Left ventricle myocardium inferior (tissue), 1 donor: Measurements from ENCODE around the gene AKAP8. TPM values are rescaled to one million over a fixed set of nuclear protein-coding genes. Genes with fewer than 3 reads are reported as not detected.
"Not testable (repeated sequence)": the region's sequence is repeated elsewhere in the genome, so short reads cannot be mapped to it uniquely, and the experiment has no call there.

Experiments
- DNase-seq: peaks from one replicate; pipeline ENCODE4 v3.0.0-alpha.2; 2020
- H3K27ac ChIP-seq: fragments of 200-600 bp; replicated peaks from 2 replicates; pipeline ENCODE4 v1.8.0; 2021
- H3K27me3 ChIP-seq: fragments of 200-600 bp; 2 replicates; pipeline ENCODE4 v1.8.0; 2021; ENCODE audit warnings: low read depth
- H3K36me3 ChIP-seq: fragments of 200-600 bp; 2 replicates; pipeline ENCODE4 v1.8.0; 2021
- H3K4me1 ChIP-seq: fragments of 200-600 bp; 2 replicates; pipeline ENCODE4 v1.8.0; 2021
- H3K4me3 ChIP-seq: fragments of 200-600 bp; 2 replicates; pipeline ENCODE4 v1.8.0; 2021; ENCODE audit warnings: mild to moderate bottlenecking, moderate library complexity
- H3K9me3 ChIP-seq: fragments of 200-600 bp; replicated peaks from 2 replicates; pipeline ENCODE4 v1.8.0; 2021
- intact Hi-C: fragments of 100-400 bp; cut with micrococcal nuclease; formaldehyde crosslinking; loops from one replicate; pipeline ENCODE4 v1.11.0; 2022
- total RNA-seq: library from RNA; stranded (reverse); fragmentation: NEBNext Ultra II Directional; extraction: Animal tissue kit (Norgen Biotek cat#: 25700); gene quantifications from one replicate; pipeline ENCODE4 v1.2.1, GENCODE V29; 2021
- TF ChIP-seq, protein P1 (sequence below): fragments of 200-600 bp; IDR thresholded peaks from 2 replicates; pipeline ENCODE4 v1.8.0; 2021; ENCODE audit warnings: antibody characterized with exemption, mild to moderate bottlenecking, borderline replicate concordance
- donor health status: DM: no; HTN: yes; CAD: no; lungs with severe emphysema.

Gene AKAP8
- total RNA-seq, 1 donor from 2014 or later = 21.8 TPM

DNA sequence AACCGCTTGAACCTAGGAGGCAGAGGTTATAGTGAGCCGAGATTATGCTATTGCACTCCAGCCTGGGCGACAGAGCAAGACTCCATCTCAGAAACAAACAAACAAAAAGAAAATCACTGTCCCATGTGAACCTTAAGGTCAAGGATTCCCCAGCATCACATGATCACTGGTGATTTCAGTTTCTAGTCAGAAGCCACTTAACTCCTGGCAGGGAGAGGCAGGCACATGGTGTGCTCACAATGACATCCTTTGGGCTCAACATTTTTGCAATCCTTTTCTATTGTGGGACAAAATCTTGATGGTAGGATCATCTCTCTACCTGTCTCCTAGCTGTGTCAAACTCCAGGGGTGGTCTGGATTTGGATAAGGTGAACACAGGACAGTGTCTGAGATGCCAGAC lies 12.1 kb downstream of the AKAP8 start:
- intact Hi-C loops = no loop called here
- Histone ChIP-seq H3K36me3 (peaks cover 82% of the 10 kb centered on the region), H3K4me3 (no peak overlapping the region), H3K27me3 (no peaks in the 10 kb centered on the region), H3K27ac (peak overlapping the region; percentile 85), H3K4me1 (peaks cover 57% of the 10 kb centered on the region), H3K9me3 (no peaks in the 10 kb centered on the region)
- no peak for DNase-seq
- TF ChIP-seq, protein P1, sequence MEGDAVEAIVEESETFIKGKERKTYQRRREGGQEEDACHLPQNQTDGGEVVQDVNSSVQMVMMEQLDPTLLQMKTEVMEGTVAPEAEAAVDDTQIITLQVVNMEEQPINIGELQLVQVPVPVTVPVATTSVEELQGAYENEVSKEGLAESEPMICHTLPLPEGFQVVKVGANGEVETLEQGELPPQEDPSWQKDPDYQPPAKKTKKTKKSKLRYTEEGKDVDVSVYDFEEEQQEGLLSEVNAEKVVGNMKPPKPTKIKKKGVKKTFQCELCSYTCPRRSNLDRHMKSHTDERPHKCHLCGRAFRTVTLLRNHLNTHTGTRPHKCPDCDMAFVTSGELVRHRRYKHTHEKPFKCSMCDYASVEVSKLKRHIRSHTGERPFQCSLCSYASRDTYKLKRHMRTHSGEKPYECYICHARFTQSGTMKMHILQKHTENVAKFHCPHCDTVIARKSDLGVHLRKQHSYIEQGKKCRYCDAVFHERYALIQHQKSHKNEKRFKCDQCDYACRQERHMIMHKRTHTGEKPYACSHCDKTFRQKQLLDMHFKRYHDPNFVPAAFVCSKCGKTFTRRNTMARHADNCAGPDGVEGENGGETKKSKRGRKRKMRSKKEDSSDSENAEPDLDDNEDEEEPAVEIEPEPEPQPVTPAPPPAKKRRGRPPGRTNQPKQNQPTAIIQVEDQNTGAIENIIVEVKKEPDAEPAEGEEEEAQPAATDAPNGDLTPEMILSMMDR = no peak

DNA sequence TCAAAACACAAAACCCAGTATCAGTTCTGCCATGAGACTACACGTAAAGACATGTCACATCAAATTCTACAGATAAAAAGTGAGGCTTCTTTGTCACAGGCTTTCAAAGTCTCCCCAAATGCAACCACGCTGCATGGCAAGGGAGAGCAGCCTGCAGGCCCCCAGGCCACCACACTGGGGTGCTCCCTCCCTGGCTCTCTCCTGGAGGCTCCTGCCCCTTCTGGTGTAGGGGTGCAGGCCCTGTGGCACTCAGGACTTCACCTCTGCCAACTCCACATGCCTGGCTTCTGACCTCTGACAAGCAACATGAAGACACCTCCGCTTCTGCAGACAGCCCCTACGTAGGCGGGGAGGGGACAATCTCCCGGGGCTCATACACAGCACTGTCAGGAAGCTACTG lies 14.3 kb downstream of the AKAP8 start:
- Histone ChIP-seq H3K4me1 (peaks cover 39% of the 10 kb centered on the region), H3K27me3 (no peaks in the 10 kb centered on the region), H3K36me3 (peaks cover 80% of the 10 kb centered on the region), H3K4me3 (no peak overlapping the region), H3K27ac (no peak overlapping the region), H3K9me3 (no peaks in the 10 kb centered on the region)
- no peak for DNase-seq
- TF ChIP-seq, protein P1 = no peak
- intact Hi-C loops = no loop called here

DNA sequence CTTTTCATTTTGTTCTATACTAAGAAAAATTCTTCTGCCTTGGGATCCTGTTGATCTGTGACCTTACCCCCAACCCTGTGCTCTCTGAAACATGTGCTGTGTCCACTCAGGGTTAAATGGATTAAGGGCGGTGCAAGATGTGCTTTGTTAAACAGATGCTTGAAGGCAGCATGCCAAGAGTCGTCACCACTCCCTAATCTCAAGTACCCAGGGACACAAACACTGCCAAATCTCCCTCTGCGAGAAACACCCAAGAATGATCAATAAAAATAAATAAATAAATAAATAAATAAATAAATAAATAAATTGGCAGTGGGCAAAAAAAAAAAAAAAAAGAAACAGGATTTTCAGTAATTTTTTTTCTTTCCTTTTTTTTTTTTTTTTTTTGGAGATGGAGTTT lies 15.8 kb downstream of the AKAP8 start:
- intact Hi-C loops, H3K9me3 ChIP-seq, H3K4me3 ChIP-seq, DNase-seq, H3K27ac ChIP-seq, H3K27me3 ChIP-seq: not testable (repeated sequence)
- peaks cover 80% of the 10 kb centered on the region for H3K36me3 ChIP-seq
- H3K4me1 ChIP-seq = peaks cover 31% of the 10 kb centered on the region

DNA sequence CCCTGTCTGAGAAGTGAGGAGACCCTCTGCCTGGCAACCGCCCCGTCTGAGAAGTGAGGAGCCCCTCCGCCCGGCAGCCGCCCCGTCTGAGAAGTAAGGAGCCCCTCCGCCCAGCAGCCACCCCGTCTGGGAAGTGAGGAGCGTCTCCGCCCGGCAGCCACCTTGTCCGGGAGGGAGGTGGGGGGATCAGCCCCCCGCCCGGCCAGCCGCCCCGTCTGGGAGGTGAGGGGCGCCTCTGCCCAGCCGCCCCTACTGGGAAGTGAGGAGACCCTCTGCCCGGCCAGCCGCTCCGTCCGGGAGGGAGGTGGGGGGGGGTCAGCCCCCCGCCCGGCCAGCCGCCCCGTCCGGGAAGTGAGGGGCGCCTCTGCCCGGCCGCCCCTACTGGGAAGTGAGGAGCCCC lies 16.5 kb downstream of the AKAP8 start:
- H3K27me3 ChIP-seq, H3K4me3 ChIP-seq, H3K27ac ChIP-seq, intact Hi-C loops, H3K9me3 ChIP-seq, DNase-seq: not testable (repeated sequence)
- H3K4me1 ChIP-seq = peaks cover 24% of the 10 kb centered on the region
- peaks cover 80% of the 10 kb centered on the region for H3K36me3 ChIP-seq

DNA sequence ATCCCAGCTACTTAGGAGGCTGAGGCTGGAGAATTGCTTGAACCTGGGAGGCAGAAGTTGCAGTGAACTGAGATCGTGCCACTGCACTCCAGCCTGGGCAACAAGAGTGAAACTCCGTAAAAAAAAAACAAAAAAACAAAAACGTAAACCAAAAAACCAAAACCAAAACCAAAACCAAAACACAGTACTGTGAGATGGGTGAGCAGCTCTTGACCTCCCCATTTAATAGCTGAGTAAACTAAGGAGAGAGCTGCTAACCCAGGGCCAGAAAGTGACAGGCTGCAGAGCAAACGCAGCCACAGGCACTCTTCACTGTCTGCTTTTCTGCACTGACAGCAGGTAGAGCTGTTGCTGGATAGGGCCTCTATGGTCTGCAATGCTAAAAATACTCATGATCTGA lies 19.6 kb downstream of the AKAP8 start:
- DNase-seq, H3K27me3 ChIP-seq, H3K4me1 ChIP-seq, intact Hi-C loops, H3K4me3 ChIP-seq, H3K9me3 ChIP-seq, H3K27ac ChIP-seq: not testable (repeated sequence)
- H3K36me3 ChIP-seq = peaks cover 80% of the 10 kb centered on the region

DNA sequence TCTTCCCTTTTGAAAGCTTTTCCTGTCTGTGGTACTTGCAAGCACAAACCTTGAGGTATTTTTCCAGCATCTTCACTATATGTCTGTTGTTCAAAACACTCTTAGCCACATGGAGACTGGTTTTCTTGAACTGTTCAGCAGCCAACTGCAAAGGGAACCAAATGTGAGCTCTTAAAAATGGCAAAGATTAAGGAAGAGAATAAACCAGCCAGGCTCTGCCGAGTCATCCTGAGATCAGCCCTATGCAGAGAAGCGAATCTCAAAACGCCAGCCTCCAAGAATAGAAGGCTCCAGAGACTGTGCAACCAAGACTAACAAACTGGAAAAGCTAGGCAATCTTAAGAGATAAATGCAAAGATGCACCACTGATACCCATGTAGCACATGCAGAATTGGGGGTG lies 20.7 kb downstream of the AKAP8 start:
- intact Hi-C loops = no loop called here
- Histone ChIP-seq H3K27me3 (no peaks in the 10 kb centered on the region), H3K36me3 (peaks cover 82% of the 10 kb centered on the region), H3K27ac (no peak overlapping the region), H3K9me3 (no peaks in the 10 kb centered on the region), H3K4me1 (peaks cover 14% of the 10 kb centered on the region), H3K4me3 (no peak overlapping the region)
- DNase-seq = no peak
- TF ChIP-seq, protein P1 = no peak

DNA sequence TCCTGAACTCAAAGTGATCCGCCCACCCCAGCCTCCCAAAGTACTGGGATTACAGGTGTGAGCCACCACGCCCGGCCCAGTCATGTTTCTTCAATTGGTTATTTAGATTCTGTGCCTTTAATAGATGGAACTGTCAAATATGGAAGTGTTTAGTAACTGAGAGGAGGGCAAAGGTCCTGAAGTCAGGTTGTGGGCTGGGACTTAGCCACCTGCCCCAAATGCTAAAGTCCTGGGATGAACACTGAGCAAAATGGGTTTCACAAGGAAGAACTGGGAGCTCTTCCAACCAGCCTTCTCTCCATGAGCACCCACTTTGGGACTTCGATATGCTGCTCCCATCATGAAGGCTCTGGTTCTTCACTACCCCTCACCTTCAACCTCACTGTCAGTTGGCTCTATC lies 21.7 kb downstream of the AKAP8 start:
- H3K27me3 ChIP-seq = no peaks in the 10 kb centered on the region
- no peak for DNase-seq
- no peaks in the 10 kb centered on the region for H3K9me3 ChIP-seq
- H3K4me1 ChIP-seq = peaks cover 16% of the 10 kb centered on the region
- no peak overlapping the region for H3K4me3 ChIP-seq
- TF ChIP-seq, protein P1 = no peak
- H3K27ac ChIP-seq = no peak overlapping the region
- intact Hi-C loops = no loop called here
- H3K36me3 ChIP-seq = peaks cover 92% of the 10 kb centered on the region
